Heart right ventricle (tissue), 16 donors: Measurements from ENCODE around the gene PYROXD2. TPM values are rescaled to one million over a fixed set of nuclear protein-coding genes. Genes with fewer than 3 reads are reported as not detected.

Experiments used
- ATAC-seq, 8 donors: fragments of 200-7000 bp; cut with Tn5 transposase; one replicate each; pipeline ENCODE4 v1.9.1; 2020; ENCODE audit warnings: mild to moderate bottlenecking in 8 of 8, moderate library complexity in 8 of 8, moderate number of reproducible peaks in 1 of 8
- DNase-seq, 2 donors: peaks; one replicate each; pipeline ENCODE4 v3.0.0-alpha.2; 2020
- H3K27ac ChIP-seq, 10 donors: fragments of 200-600 bp; sonication (generic) in 2 of 10; one replicate each; pipeline versions ENCODE4 v1.5.0 to v1.8.0; 2020 to 2022; ENCODE audit warnings: mild to moderate bottlenecking in 3 of 10
- H3K27me3 ChIP-seq, 7 donors: fragments of 200-600 bp; one replicate each; pipeline ENCODE4 v1.8.0; 2021 to 2022; ENCODE audit warnings: mild to moderate bottlenecking in 2 of 7
- H3K36me3 ChIP-seq, 9 donors: fragments of 200-600 bp; sonication (generic) in 1 of 9; one replicate each; pipeline versions ENCODE4 v1.5.0 to v1.8.0; 2020 to 2022; ENCODE audit warnings: mild to moderate bottlenecking in 2 of 9
- H3K4me1 ChIP-seq, 9 donors: fragments of 200-600 bp; sonication (generic) in 1 of 9; one replicate each; pipeline versions ENCODE4 v1.5.0 to v1.8.0; 2020 to 2022; ENCODE audit warnings: mild to moderate bottlenecking in 4 of 9
- H3K4me3 ChIP-seq, 10 donors: fragments of 200-600 bp; sonication (generic) in 2 of 10; one replicate each; pipeline versions ENCODE4 v1.5.0 to v1.8.0; 2020 to 2022; ENCODE audit warnings: mild to moderate bottlenecking in 7 of 10, moderate library complexity in 2 of 10
- H3K9me3 ChIP-seq, 11 donors: fragments of 200-600 bp in 10 of 11; sonication (generic) in 2 of 11; one replicate each; pipeline versions ENCODE4 v1.5.0 to v1.8.0; 2013 to 2022; ENCODE audit warnings: mild to moderate bottlenecking in 2 of 11, control low read depth in 1 of 11, moderate library complexity in 1 of 11
- WGBS, 2 donors: extraction: QIAGEN DNeasy Blood & Tissue Kit; methylation state at CpG; one replicate each; pipeline ENCODE4 v1.1.7; 2013; ENCODE audit warnings: inconsistent platforms in 1 of 2; 5-methylcytosine and 5-hydroxymethylcytosine counted together
- intact Hi-C, 10 donors: fragments of 100-400 bp; cut with DNase I; formaldehyde crosslinking; loops; one replicate each; pipeline versions ENCODE4 v1.11.1 to v1.14.2; 2022
- polyA plus RNA-seq, 2 donors: library from polyadenylated mRNA; stranded (reverse); fragments of 200-250 nt; gene quantifications; one replicate each; pipeline ENCODE4 v1.2.3, GENCODE V29; 2013
- total RNA-seq, 10 donors: library from RNA; stranded (reverse); fragmentation: NEBNext Ultra II Directional in 3 of 10; extraction: Animal tissue kit (Norgen Biotek cat#: 25700) in 3 of 10; gene quantifications; one replicate each; pipeline versions ENCODE4 v1.2.1 to v1.2.4, GENCODE V29; 2021 to 2023
- TF ChIP-seq, protein P1 (sequence below), 9 donors: fragments of 200-600 bp; sonication (generic) in 2 of 9; IDR thresholded peaks; one replicate each; pipeline versions ENCODE4 v1.5.0 to v1.8.0; 2021 to 2022; ENCODE audit warnings: antibody characterized with exemption in 9 of 9, mild to moderate bottlenecking in 5 of 9, moderate library complexity in 1 of 9
- donor health status: Arrhythmogenic right ventricular cardiomyopathy.
- donor health status: ischemic (EF 13 %, LVEDD 7.1; RV severe dilation, severe dysfunction).
- donor health status: healthy with polysubstance abuse.
- donor health status: DM: no; HTN: yes; CAD: no.
- donor health status: DM: no; HTN: no; CAD: no.
- donor health status: ischemic (EF 25% LVEDD 6.9; RV normal size, moderate dysfunction).
- donor health status: ischemic (EF 25% LVEDD 5.7; RV mildly dilated, moderate dysfunction).
- donor health status: healthy.
- donor health status: DM: yes; HTN: yes; CAD: no.
- donor health status: Ischemic cardiomyopathy.
- donor health status: ischemic (EF 35%, LVEDD 5.7; RV mildly dilated, moderate dysfunction).
- donor health status: nonischemic (EF 11% LVEDD 7.7; RV severe dilation, severe dysfunction).
- donor health status: DM: yes; HTN: yes; CAD: no.
- donor health status: PGD.
- donor health status: ischemic (EF 29% LVEDD 5.4; RV normal size, mild dysfunction).
- donor health status: nonischemic (EF 23%, LVEDD 6.1; RV moderate dilation, normal function).

The PYROXD2 gene
- total and polyA plus RNA-seq, 12 donors = 3.1 to 31.2 (median 13.9) TPM

DNA sequence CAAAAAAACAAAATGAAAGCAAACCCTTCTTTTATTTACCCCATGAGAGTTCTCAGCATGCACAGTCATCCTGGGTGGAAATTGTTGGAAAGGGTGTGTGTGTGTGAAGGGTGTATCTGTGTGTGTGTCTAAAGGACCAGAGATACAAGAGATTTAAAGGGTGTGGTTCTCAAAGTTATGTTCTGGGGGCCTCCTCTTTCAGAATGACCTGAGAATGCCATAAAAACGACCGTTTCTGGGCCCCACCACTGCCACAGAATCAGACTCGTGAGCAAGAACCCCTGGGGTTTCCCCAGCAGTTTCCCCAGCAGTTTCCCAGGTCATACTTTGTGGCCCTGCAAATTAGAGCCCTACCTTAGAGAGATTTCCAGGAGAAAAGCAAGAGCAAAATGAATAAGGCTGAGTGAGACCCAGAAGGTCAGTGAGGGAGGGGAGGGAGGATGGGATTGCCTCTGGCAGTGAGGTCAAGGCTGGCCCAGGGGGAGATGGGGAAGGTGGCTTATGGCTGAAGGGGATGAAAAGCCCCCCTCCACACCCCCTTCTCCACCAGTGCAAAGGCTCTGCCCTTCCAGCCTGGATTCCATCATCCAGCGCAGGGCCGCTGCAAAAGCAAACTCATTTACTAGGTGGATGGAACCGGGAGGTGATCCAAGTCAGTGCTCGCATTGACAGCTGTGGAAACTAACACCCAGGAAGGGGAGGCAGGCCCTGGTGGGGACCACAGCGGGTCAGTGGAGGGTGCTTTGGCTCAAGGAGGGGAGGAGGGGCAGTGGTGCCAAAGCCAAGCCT, 10.2 kb downstream of the PYROXD2 start:
- H3K9me3 ChIP-seq = no peaks in the 10 kb centered on the region
- H3K27ac ChIP-seq = no peak overlapping the region
- H3K27me3 ChIP-seq = no peaks in the 10 kb centered on the region
- TF ChIP-seq, protein P1, sequence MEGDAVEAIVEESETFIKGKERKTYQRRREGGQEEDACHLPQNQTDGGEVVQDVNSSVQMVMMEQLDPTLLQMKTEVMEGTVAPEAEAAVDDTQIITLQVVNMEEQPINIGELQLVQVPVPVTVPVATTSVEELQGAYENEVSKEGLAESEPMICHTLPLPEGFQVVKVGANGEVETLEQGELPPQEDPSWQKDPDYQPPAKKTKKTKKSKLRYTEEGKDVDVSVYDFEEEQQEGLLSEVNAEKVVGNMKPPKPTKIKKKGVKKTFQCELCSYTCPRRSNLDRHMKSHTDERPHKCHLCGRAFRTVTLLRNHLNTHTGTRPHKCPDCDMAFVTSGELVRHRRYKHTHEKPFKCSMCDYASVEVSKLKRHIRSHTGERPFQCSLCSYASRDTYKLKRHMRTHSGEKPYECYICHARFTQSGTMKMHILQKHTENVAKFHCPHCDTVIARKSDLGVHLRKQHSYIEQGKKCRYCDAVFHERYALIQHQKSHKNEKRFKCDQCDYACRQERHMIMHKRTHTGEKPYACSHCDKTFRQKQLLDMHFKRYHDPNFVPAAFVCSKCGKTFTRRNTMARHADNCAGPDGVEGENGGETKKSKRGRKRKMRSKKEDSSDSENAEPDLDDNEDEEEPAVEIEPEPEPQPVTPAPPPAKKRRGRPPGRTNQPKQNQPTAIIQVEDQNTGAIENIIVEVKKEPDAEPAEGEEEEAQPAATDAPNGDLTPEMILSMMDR (IDR thresholded peaks at IDR 0.05) = no peak
- H3K36me3 ChIP-seq = peaks cover 0 to 24% (median 0%) of the 10 kb centered on the region in 9 donors
- ATAC-seq (peak in 3 of 8 donors; percentile 7 to 36 (median 18)), DNase-seq (no peak)
- intact Hi-C loops = no loop called here
- 71 to 75% methylated on average over 8 of the region's 8 CpGs for WGBS, 2 donors
- peaks cover 0 to 7% (median 0%) of the 10 kb centered on the region in 9 donors for H3K4me1 ChIP-seq
- H3K4me3 ChIP-seq = no peak overlapping the region

GRCh38 chr10:98403812-98404504, 11.0 kb downstream of the PYROXD2 start:
- intact Hi-C loops = no loop called here
- peaks cover 0 to 30% (median 0%) of the 10 kb centered on the region in 9 donors for H3K36me3 ChIP-seq
- peaks cover 0 to 7% (median 0%) of the 10 kb centered on the region in 9 donors for H3K4me1 ChIP-seq
- WGBS, 2 donors = 86 to 95% methylated on average over 7 of the region's 7 CpGs
- no peak overlapping the region for H3K27ac ChIP-seq
- no peaks in the 10 kb centered on the region for H3K9me3 ChIP-seq
- ATAC-seq (no peak), DNase-seq (no peak)
- H3K4me3 ChIP-seq = no peak overlapping the region
- H3K27me3 ChIP-seq = no peaks in the 10 kb centered on the region
- TF ChIP-seq, protein P1 (IDR thresholded peaks at IDR 0.05) = no peak

DNA sequence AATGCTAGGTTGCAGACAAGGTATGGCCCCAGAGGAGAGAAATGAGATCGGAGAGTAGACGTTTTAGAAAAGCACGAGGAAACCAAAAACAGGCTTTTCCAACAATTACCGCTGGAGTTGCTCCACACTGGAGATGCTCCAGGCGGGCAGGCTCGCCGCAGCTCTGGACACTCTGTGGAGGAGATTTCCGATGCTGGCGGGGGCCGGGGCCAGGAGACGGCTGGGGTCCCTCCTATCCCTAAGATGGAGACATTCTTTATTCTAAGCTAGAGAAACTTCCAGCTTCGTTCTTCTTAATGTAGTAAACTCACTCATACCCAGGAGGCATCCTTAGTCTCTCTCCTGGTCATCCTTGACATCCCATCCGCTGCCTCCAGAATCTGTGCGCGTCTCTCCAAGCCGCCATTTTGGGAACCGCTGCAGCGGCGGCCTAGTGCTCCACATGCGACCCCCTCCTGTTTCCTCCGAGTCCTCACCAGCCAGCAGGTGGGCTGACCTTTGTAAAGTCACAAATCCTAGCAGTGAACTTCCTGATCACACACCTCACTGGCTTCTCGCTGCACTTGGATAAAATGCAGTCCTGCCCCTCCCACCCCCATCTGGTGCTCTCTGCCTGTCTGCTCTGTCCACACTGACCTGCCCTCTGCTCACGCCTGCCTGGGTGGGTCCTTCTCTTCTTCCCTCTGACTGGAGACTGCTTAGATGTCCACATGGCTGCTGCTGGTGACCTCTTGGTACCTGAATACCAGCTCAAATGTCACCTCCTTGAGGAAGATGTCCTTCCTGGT, 11.9 kb downstream of the PYROXD2 start:
- TF ChIP-seq, protein P1 (IDR thresholded peaks at IDR 0.05) = no peak
- intact Hi-C loops = no loop called here
- 98% methylated on average over 23 of the region's 23 CpGs for WGBS, 2 donors
- DNase-seq = no peak
- Histone ChIP-seq H3K9me3 (no peaks in the 10 kb centered on the region), H3K27me3 (no peaks in the 10 kb centered on the region), H3K27ac (no peak overlapping the region), H3K4me3 (no peak overlapping the region), H3K4me1 (peaks cover 0 to 7% (median 0%) of the 10 kb centered on the region in 9 donors), H3K36me3 (peaks cover 0 to 39% (median 0%) of the 10 kb centered on the region in 9 donors)
- no peak for ATAC-seq

- no peaks in the 10 kb centered on the region for H3K9me3 ChIP-seq
- intact Hi-C loops = no loop called here
- H3K4me3 ChIP-seq = no peak overlapping the region
- TF ChIP-seq, protein P1 (IDR thresholded peaks at IDR 0.05) = no peak
- H3K4me1 ChIP-seq = peaks cover 0 to 7% (median 0%) of the 10 kb centered on the region in 9 donors
- DNase-seq = no peak
- no peak overlapping the region for H3K27ac ChIP-seq
- H3K36me3 ChIP-seq = peaks cover 0 to 42% (median 0%) of the 10 kb centered on the region in 9 donors
- ATAC-seq = no peak
- H3K27me3 ChIP-seq = no peaks in the 10 kb centered on the region
- 54 to 56% methylated on average over 7 of the region's 7 CpGs for WGBS, 2 donors
These were observed 12.5 kb downstream of the PYROXD2 start for GRCh38 chr10:98402478-98402877.
